GM21526 (cell line): ENCODE results near the gene ELMOD3.
"Not testable (repeated sequence)": the region's sequence is repeated elsewhere in the genome, so short reads cannot be mapped to it uniquely, and the experiment has no call there.

ENCODE experiments used
- ATAC-seq: cut with Tn5 transposase; IDR thresholded peaks from one replicate; pipeline ENCODE4 v1.9.1; 2021; ENCODE audit warnings: moderate library complexity; ENCODE audit not compliant: unreplicated experiment, low FRiP score

Gene ELMOD3

GRCh38 chr2:85367180-85367579, 12.6 kb downstream of the ELMOD3 start:
- ATAC-seq: no peak

- no peak for ATAC-seq
Observed at GRCh38 chr2:85368921-85369320, 14.4 kb downstream of the ELMOD3 start.

- no peak for ATAC-seq
Observed at GRCh38 chr2:85369500-85369899, 14.9 kb downstream of the ELMOD3 start.

GRCh38 chr2:85371045-85371444, 16.5 kb downstream of the ELMOD3 start:
- ATAC-seq: no peak

- no peak for ATAC-seq
Observed at GRCh38 chr2:85376291-85377065, 21.9 kb downstream of the ELMOD3 start.

GRCh38 chr2:85377083-85377482, 22.5 kb downstream of the ELMOD3 start:
- no peak for ATAC-seq

GRCh38 chr2:85378257-85378656, 23.7 kb downstream of the ELMOD3 start:
- ATAC-seq: no peak

- ATAC-seq: no peak
Observed at GRCh38 chr2:85380048-85380447, 25.5 kb downstream of the ELMOD3 start.

- ATAC-seq: not testable (repeated sequence)
Observed at GRCh38 chr2:85383151-85383550, 28.6 kb downstream of the ELMOD3 start.

GRCh38 chr2:85383850-85384249, 29.3 kb downstream of the ELMOD3 start:
- no peak for ATAC-seq

- ATAC-seq: no peak
Observed at GRCh38 chr2:85385746-85386145, 31.2 kb downstream of the ELMOD3 start.

GRCh38 chr2:85387754-85388153, 33.2 kb downstream of the ELMOD3 start:
- no peak for ATAC-seq

GRCh38 chr2:85388878-85389538, 34.4 kb downstream of the ELMOD3 start:
- no peak for ATAC-seq

- ATAC-seq: no peak
Observed at GRCh38 chr2:85390941-85391669, 36.5 kb downstream of the ELMOD3 start.

GRCh38 chr2:85393836-85394235, 39.3 kb downstream of the ELMOD3 start:
- ATAC-seq: no peak

GRCh38 chr2:85394261-85394681, 39.7 kb downstream of the ELMOD3 start:
- no peak for ATAC-seq

GRCh38 chr2:85394976-85395375, 40.4 kb downstream of the ELMOD3 start:
- no peak for ATAC-seq

- ATAC-seq: no peak
Observed at GRCh38 chr2:85395912-85396475, 41.4 kb downstream of the ELMOD3 start.

GRCh38 chr2:85396531-85397470, 42.2 kb downstream of the ELMOD3 start:
- no peak for ATAC-seq

- ATAC-seq: no peak
Observed at GRCh38 chr2:85397925-85398331, 43.4 kb downstream of the ELMOD3 start.
